Posterior vena cava (tissue), 2 donors: Measurements from ENCODE around the gene RAPGEF5. TPM values are rescaled to one million over a fixed set of nuclear protein-coding genes. Genes with fewer than 3 reads are reported as not detected.

Experiments used
- DNase-seq: peaks from one replicate; pipeline ENCODE4 v3.0.0-alpha.2; 2020; ENCODE audit warnings: low spot score
- intact Hi-C, 2 donors: fragments of 100-400 bp; cut with DNase I; formaldehyde crosslinking; loops; one replicate each; pipeline versions ENCODE4 v1.14.1 to v1.14.2; 2022 to 2023
- total RNA-seq, 2 donors: library from RNA; stranded (reverse); fragmentation: NEBNext Ultra II Directional; extraction: Animal tissue kit (Norgen Biotek cat#: 25700); gene quantifications; one replicate each; pipeline ENCODE4 v1.2.1, GENCODE V29; 2021
- donor health status: DM: yes; HTN: yes; CAD: no.
- donor health status: DM: yes; HTN: yes; CAD: no.

RAPGEF5 gene
- total RNA-seq, 2 donors from 2014 or later = 56.9 to 61.5 TPM

DNA sequence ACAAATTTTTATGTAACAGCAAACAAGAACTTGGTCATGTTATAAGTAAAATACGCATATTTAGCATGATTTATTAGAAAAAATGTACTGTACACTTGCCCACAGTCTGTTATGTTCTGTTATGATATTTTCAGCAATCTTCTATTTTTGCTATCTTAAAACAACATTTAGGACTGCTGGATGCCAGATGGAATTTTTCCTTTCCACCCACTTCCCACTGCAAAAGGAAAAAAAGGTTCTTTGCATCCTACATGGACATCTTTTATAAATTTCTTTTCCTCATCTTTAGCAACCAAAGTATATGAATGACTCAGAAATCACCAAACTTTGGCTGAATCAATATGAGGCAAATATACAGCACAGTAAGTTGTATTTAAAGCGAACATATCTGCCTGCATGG lies 146.0 kb downstream of the RAPGEF5 start:
- no peak for DNase-seq
- intact Hi-C loops = no loop called here

DNA sequence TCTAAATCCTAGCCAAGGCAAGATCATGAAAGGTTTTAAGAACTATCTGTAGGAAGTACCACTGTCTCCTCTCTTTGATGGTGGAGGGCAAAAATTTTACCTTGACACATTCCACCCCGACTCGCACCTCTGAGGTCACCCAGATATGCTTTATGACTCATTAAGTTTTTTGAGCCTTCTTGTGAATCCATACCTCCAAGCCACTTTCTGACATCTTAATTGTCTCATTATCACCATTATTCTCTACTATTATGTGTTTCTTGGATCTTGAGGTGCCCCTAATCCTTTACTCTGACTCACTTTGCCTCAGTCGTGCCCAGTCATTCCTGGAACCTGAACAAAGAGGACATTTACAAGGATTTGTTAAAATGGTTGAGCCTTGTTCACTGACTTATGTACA lies 146.6 kb downstream of the RAPGEF5 start:
- intact Hi-C loops = no loop called here
- DNase-seq = no peak

DNA sequence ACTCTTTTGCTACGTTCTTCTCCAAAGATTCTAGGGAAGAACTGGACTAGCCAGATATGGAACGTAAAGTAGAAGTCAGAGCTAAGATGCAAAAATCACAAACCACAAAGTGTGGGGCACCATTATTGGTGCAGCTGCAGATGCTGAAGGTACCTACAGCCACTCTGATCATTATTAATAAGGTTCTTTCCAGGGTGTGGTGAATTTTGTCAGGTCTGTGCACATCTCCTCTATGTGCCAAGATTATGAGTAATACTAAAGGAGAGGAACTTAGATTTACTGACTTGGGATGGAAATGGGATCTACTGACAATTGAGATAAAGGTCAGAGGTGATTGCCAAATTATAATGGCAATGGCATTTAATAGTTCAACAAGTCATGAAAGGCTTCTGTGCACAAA lies 148.2 kb downstream of the RAPGEF5 start:
- intact Hi-C loops = no loop called here
- no peak for DNase-seq

DNA sequence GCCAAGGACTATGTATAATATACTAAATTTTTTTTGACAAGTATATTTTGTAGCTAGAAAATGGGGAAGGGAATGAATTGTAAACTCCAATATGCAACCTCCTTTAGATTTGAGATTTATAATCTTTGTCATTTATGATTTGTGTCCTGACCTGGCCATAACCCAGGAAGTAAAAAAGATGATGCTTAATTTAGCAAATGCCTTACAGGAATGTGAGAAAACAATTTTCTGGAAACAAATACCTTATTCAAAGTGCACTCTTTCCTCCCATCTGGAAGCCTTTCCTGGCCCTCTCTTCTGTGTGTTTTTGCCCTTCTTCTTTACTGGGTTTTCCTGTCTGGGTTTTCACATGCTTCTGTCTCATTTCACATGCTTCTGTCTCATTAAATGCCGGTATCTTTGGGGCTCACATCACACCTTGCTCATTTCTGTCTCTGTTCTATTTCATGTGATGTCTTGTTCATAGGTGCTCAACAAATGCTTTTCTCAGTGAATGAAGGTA lies 149.2 kb downstream of the RAPGEF5 start:
- DNase-seq = no peak
- intact Hi-C loops = no loop called here

DNA sequence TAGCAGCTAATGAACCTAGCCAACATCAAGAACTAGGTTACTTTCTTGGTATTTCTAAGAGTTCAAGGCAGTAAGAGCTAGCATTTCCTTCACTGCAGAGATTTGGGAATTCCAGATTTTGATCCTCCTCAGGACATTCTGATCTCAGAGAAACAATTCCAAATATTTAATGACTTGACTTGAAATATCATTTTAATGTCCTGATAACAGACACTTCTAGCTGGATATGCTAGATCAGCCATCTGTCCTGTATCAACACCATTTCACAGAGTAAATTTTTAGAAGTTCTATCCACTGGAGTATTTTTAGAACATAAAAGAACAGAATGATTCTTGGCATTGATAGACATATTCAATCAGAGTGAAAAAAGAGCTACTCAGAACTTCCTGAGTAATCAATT lies 151.3 kb downstream of the RAPGEF5 start:
- no peak for DNase-seq
- intact Hi-C loops = no loop called here

DNA sequence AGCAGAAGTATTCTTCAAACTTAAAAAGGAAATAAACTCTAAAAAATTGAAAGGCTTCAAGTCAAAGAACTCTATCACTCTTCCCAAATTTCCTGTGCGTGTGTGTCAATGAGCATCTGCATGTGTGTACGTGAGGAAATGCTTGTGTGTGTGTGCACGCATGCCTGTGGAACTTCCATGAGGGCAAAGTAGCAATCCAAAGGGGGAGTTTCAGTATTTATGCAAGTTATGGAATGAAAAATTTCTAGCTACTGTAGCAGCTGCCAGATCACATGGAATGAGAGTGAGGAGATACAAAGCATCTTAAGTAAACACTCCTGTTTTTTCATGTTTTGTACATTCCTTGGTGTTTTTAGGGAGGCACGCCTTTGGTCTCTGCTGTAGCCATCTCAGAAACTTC lies 152.6 kb downstream of the RAPGEF5 start:
- intact Hi-C loops = no loop called here
- DNase-seq = no peak

DNA sequence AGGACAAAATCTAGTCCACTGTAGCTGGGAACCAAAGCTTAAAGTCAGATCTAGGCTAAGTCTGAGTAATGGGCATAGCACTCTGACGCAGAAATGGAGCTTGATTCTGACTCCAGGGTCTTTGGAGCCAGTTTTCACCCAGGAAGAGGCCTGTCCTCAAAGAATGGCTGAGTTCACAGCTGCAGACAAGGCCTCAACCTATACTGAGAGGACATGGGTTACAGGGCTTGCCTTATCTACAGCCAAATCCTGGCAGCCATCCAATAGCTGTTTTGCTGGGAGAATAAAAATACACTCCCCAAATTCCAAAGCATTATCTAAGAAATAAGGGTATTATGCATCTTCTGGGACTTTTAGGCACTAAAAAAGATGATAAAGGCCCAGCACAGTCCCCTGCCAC lies 154.8 kb downstream of the RAPGEF5 start:
- intact Hi-C loops = no loop called here
- DNase-seq = no peak

DNA sequence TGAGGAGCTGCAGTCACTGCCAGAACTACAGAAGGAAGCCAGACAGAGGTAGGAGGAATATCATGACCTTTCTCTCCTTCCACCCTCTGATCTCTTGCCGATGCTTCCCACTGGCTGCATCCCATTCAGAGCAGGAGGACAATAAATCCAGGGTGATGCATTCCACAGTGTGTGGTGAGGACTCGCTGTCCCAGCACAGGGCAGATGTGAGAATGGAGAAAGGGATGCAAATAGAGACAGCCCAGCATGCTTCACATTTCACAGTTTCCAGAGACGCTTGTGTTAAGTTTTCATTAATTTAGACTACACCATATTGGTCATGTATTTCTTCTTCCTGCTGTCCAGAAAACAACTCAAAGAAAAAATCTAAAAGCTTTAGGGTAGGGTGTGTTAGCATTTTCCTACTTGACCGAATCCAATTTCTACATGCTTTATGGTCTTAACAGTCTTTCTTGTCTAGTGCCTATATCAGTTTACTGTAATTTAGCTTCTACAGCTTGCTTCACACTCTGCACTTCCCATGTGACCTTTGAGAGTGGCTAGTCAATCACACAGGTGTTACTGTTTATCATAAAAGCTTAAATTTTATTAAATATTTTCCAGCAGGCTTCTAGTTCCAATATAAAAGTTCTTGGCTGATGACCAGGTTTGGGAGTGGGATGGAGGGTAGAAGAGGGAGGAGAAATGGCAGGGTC lies 155.6 kb downstream of the RAPGEF5 start:
- no peak for DNase-seq
- intact Hi-C loops = no loop called here

DNA sequence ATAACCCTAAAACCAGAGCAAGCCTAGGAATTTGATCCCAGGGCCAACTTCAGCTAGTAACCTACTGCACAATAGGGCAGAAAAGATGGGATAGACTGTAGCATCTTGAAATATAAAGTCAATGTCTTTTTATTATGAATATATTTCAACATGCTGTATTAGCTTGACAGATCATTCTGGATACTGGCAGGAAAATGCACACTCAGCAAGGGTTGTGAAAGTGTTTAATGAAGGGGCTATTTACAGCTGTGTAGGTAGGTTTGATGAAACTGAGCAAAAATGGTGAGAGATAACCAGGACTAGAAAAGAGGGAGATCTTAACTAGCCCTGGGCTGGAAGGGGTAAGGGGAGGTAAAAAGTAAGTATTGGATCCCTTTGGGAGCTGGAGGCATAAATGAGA lies 156.2 kb downstream of the RAPGEF5 start:
- intact Hi-C loops = no loop called here
- no peak for DNase-seq

DNA sequence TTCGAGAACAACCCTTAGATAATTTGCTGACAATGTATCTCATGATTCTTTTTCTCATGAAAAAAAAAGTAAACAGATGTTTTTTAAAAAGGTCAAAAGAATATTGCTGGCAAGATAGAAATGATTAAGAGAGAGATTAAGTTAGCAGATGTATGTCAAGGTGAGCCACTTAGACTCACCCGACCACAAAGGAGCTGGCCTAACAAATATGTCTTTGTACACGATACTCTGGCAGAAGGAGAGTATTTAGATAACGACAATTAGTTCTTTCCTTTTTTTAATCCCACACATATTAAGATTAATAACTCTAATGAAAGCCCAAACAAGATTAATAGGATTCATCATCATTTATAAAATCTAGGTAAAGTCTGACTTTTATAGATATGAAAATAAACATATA lies 156.7 kb downstream of the RAPGEF5 start:
- intact Hi-C loops = no loop called here
- no peak for DNase-seq

DNA sequence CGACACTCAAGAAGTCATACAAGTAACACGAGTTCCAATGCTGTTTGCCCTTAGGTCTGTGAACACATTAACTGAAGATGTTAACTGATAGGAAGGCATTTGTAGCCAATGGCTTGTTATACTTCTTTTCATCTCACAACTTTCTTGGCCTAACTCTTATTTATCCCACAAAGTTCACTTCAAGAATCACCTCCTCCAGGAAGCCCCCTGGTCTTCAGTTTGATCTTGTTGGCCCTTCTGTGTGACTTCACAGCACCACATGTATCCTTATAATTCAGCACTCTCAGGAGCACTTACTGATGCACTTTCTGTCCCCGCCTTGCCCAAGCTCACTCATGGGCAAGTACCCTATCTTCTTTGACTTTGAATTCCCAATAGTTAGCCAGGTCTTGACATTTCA lies 159.6 kb downstream of the RAPGEF5 start:
- no peak for DNase-seq
- intact Hi-C loops = loop anchor here in 1 of 2 donors (2.0 kb wide), 1 partner anchor 53 kb away; no protein-coding TSS in a partner anchor

DNA sequence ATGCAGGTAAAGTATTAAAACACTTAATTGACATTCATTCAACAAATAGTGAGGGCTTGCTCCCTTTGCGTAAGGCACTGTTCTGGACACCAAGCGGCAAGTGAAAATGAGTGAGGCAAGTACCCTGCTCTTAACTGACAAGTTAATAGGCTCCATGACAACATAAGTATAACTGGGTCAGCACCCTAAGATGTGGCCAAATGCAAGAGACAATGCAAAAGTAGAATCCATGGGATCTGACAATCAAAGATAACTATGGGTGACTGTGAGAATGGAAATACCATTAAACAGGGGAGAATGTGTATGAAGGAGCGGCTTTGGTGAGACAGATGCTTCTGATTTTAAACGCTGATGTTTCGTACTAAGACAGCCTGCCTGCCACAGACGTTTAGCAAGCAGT lies 160.5 kb downstream of the RAPGEF5 start:
- DNase-seq = no peak
- intact Hi-C loops = loop anchor here in 1 of 2 donors (2.0 kb wide), 1 partner anchor 54 kb away; no protein-coding TSS in a partner anchor

DNA sequence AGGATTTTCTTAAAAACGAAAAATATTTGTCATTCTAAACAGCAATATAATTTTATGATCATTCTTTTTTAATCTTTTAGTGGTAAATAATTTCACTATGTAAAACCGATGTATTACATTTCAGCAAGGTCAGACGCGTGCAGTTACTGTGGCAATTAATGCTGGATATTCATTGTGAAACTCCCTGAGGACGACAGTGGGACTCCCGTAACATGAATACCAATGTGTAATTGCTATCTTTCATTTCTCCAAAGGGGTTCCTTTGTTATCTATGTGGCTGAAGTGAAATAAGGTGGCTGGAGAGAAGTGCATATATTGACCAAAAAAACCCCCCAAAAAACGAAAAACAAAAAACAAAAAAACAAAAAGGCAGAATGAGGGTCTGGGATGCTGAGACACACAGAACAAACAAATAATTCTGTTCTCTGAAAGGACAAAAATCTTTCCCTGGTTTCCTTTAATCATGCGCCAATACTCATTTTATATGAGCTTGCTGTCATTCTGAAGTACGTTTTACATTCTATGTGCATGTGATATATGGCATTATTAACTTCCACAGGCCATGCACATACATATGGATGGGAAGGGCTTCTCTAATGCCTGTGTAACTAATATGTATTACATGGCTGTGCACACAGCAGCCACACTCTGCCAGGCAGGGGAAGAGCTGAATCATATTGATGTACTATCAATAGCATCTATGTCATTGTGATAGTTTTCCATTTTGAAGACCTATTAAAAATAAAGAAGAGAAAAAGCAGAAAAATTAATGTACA lies 161.4 kb downstream of the RAPGEF5 start:
- DNase-seq = no peak
- intact Hi-C loops = loop anchor here in 1 of 2 donors (2.0 kb wide), 1 partner anchor 55 kb away; no protein-coding TSS in a partner anchor

DNA sequence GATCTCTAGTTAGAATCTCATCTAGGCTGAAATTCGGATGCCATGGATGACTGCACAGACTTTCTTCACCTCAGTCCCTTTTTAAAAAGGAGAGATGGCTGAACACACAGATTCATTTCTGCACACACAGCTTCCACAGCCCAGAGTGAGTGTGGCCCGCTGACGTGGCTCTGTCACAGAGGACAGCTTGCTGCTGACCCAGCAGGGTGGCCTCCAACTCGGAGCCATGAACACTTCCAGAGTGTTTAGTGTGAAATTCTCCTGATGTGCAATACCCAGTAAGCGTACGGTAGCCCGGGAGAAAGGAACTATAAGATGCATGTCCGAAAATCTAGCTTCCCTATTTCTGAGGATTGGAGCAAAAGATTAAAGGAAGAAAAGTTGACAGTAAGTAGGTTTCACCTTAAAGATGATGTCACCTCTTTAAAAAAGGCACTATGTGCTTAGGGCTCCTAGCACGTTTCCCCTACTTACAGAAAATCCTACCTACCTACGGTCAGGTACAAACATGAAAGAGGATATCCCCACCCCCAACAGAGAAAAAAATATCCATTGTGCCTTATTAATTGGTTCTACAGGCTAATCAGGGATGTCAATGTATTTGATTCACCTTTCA lies 162.2 kb downstream of the RAPGEF5 start:
- no peak for DNase-seq
- intact Hi-C loops = no loop called here

DNA sequence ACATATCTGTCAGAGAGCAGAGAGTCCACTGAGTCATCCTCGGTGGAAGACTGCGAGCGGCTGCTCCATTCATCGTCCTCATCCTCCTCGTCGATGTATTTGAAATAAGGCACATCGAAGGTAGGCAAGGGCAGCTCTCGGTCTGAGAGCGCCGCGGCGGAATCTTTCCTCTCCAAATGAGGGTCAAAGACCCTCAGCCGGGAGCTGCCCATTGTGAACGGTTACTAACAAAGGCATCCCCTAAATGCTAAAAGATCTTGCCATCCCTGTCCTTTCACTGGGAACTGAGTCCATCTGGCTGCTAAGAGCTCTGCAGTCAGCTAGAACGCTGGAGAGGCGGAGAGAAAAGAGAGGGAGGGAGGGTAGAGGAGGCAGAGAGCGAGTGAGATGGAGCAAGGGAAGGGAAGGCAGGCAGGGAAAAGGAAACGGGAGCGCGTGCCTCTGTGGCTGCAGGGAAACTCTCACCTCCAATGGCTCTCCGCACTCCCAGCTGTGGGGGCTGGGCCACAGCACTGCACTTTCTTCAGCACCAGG lies 163.4 kb downstream of the RAPGEF5 start:
- DNase-seq = peak; percentile 81
- intact Hi-C loops = no loop called here

DNA sequence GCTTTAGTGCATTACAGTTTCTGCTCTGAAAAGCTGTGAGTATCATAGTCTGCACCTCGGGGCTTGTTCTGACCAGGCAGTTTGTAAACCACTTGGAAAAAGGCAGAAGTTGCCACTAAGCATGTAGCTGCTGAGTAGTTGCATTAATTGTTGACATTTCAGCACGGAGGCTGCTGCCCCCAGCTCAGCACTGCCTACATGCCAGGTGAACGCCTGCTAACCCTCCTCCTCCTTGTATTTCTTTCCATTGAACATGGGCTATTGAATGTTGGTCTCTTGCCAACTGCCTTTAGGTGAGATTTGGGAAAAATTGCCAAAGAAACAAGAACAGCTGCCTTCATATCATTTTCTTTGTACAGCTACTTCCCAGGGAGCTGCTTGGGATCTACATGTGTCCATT lies 164.2 kb downstream of the RAPGEF5 start:
- DNase-seq = no peak
- intact Hi-C loops = no loop called here

DNA sequence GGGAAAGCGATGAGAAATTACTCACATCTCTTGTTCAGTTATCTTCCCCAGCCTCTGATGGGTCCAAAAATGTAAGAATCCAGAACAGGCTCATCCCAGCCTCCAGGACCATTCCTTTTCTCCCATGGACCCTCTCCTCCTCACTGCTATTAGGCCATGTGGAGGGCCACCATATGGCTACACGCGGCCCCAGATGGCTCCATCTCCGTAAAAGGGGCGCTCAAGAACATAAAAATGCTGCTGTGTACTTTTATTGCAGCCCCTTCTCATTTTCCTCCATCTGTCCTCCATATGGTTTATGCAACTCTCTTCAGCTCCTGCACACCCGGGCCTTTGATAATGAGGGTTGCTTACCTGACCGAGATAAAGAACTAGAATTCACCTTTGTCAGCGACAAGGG lies 166.2 kb downstream of the RAPGEF5 start:
- DNase-seq = no peak
- intact Hi-C loops = no loop called here

DNA sequence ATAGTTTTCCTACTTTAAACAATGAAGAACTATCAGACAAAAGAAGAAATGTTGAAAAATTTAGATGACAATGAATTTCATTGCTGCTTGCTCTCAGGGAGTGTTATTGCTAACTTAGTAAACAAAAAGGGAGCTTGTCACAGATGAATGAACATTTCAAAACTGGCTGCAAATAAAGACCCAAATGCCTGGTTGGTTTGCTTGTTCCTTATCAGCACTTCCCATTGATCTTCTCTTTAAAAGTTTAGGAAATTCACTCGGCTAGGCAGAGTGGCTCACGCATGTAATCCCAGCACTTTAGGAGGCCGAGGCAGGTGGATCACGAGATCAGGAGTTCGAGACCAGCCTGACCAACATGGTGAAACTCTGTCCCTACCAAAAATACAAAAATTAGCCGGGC lies 167.2 kb downstream of the RAPGEF5 start:
- DNase-seq = no peak
- intact Hi-C loops = no loop called here

DNA sequence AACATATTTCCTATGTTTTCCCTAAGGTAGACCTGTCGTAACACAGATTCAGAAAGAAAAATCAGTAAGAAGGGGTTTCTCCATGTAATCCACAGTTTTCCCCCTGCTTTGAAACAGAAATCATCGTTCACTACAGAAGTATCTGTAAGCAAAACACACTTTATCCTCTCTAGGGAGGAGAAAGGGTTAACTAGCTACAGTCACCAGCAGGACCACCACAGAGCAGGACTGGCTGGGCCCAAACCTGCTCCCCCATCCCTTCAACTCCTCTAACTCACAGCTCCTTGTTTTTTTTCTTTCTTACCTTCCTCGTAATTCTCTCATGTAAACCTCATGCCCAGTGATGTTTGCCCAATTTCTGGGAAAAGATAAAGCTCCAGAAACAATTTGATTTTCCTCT lies 167.7 kb downstream of the RAPGEF5 start:
- intact Hi-C loops = no loop called here
- no peak for DNase-seq

DNA sequence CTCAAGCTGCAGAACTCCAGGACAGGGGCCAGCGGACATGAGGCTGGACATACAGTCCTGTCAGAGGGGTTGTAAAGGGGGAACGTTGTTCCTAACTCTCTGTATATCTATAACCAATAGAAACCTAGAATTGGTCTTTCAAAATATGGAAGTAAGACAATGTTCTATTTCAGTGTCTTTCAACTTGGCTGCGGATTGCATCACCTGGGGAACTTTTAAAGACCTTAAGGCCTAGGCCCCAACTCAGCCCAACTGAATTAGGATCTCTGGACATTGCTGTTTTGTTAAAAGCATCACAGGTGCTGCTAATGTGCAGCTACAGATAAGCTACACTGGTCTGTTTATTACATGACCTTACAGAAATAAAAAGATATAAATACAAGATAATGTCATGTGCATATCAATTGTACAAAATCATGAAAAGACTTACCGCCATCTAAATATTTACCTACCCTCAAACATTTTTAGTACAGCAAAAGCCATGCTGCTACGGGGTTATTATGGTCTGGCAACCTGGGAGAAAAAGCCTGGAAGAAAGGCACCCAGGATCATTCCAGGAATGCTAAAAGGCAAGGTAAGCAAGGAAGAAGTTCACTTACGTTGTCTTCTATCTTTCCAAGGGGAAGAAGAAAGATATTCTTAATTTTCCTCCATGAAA lies 169.1 kb downstream of the RAPGEF5 start:
- intact Hi-C loops = no loop called here
- DNase-seq = no peak
